HepG2 (cell line): ENCODE measurements around the gene INSYN2B.

Source experiments
- BHLHE40 ChIP-seq: IDR thresholded peaks from 2 replicates; pipeline ENCODE4 v1.6.1; 2011; ENCODE audit warnings: low read length, improper control_type of control experiment
- HDAC2 ChIP-seq: sonication (generic); formaldehyde crosslinking; IDR thresholded peaks from 2 replicates; pipeline ENCODE4 v1.4.0; 2020; ENCODE audit warnings: missing genetic modification reagents

DNA sequence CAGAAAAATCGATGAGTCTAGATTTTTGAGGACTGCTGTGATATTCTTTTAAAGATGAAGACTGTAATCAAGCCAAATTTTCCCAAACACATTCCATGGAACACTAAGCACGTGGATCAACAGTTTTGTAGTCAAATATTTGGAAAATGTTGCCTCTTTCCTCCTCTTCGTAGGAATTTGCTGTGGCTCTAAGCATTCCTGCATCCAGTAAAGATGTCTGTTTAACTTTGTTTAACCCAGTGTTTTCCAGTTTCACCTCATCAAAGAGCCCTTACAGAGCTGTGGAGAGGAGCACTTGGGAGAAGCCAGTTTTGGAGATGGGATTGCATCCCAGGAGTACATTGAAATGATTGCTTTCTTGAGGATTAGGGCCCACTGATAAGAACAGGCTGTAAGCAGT is 58.9 kb downstream of the INSYN2B start:
- no peak for TF ChIP-seq BHLHE40
- TF ChIP-seq HDAC2 (CRISPR knock-in tag): no peak
